Tibial artery (tissue), 4 donors: Measurements from ENCODE around the gene GLRX3.

Experiments
- DNase-seq, 2 donors: peaks; one replicate each; pipeline ENCODE4 v3.0.0-alpha.2; 2019
- H3K27ac ChIP-seq, 2 donors: fragments of 200-600 bp; sonication (generic) in 1 of 2; 1 replicate in 1 of 2; 2 replicates in 1 of 2; pipeline ENCODE4 v1.5.1; 2018 to 2019; ENCODE audit warnings: mild to moderate bottlenecking in 1 of 2
- H3K27me3 ChIP-seq, 2 donors: fragments of 200-600 bp; sonication (generic) in 1 of 2; one replicate each; pipeline versions ENCODE4 v1.5.1 to v1.6.0; 2016 to 2019
- H3K36me3 ChIP-seq, 3 donors: fragments of 200-600 bp; sonication (generic) in 2 of 3; one replicate each; pipeline ENCODE4 v1.5.1; 2016 to 2019; ENCODE audit warnings: mild to moderate bottlenecking in 2 of 3
- H3K4me1 ChIP-seq, 4 donors: fragments of 200-600 bp; sonication (generic) in 2 of 4; 1 replicate in 3 of 4; 2 replicates in 1 of 4; pipeline ENCODE4 v1.5.1; 2016 to 2019
- H3K4me3 ChIP-seq, 2 donors: fragments of 200-600 bp; sonication (generic) in 1 of 2; 1 replicate in 1 of 2; 2 replicates in 1 of 2; pipeline ENCODE4 v1.5.1; 2018 to 2019; ENCODE audit warnings: mild to moderate bottlenecking in 2 of 2
- H3K9me3 ChIP-seq, 3 donors: fragments of 200-600 bp; sonication (generic) in 1 of 3; one replicate each; pipeline ENCODE4 v1.5.1; 2016 to 2019
- intact Hi-C: fragments of 100-400 bp; cut with DNase I; formaldehyde crosslinking; loops from one replicate; pipeline ENCODE4 v1.15.0; 2023; ENCODE audit warnings: low total_unique reads
- TF ChIP-seq, protein P1 (sequence below), 2 experiments: fragments of 200-600 bp in 1 of 2; fragments of 450-650 bp in 1 of 2; IDR thresholded peaks; one replicate each; pipeline ENCODE4 v1.5.1; 2017 to 2019; ENCODE audit warnings: antibody characterized with exemption in 2 of 2, mild to moderate bottlenecking in 1 of 2, moderate library complexity in 1 of 2

Gene GLRX3

DNA sequence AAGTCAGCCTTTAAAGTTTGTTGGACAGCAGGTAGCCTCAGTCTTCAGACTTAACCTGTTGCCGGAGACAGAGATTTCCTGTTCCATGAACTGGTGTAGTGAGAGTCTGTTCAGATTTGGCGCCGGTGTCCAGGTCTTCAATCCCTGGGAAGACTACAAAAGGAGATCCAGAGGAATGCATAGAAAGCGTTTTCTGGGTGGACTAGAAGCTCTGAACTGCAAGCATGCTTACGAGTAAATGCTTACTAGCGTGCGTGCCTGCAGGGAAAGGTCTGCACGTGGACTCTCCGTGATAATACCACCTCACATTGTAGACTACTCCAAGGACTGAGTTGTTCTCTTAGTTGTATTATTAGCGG lies 878 bp downstream of the GLRX3 start:
- intact Hi-C loops, result loop anchor here (2.0 to 10.0 kb wide), 2 partner anchors 26 to 162 kb away; partner anchors contain the start of gene C10orf143
- H3K4me3 ChIP-seq, result peak overlapping the region; percentile 88 to 92
- DNase-seq, result no peak
- TF ChIP-seq, protein P1, sequence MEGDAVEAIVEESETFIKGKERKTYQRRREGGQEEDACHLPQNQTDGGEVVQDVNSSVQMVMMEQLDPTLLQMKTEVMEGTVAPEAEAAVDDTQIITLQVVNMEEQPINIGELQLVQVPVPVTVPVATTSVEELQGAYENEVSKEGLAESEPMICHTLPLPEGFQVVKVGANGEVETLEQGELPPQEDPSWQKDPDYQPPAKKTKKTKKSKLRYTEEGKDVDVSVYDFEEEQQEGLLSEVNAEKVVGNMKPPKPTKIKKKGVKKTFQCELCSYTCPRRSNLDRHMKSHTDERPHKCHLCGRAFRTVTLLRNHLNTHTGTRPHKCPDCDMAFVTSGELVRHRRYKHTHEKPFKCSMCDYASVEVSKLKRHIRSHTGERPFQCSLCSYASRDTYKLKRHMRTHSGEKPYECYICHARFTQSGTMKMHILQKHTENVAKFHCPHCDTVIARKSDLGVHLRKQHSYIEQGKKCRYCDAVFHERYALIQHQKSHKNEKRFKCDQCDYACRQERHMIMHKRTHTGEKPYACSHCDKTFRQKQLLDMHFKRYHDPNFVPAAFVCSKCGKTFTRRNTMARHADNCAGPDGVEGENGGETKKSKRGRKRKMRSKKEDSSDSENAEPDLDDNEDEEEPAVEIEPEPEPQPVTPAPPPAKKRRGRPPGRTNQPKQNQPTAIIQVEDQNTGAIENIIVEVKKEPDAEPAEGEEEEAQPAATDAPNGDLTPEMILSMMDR (IDR thresholded peaks at IDR 0.05), result no peak
- H3K36me3 ChIP-seq, result no peaks in the 10 kb centered on the region
- peaks cover 0 to 52% (median 30%) of the 10 kb centered on the region in 4 donors for H3K4me1 ChIP-seq
- H3K27me3 ChIP-seq, result no peaks in the 10 kb centered on the region
- peak overlapping the region; percentile 76 to 84 for H3K27ac ChIP-seq
- no peaks in the 10 kb centered on the region for H3K9me3 ChIP-seq

DNA sequence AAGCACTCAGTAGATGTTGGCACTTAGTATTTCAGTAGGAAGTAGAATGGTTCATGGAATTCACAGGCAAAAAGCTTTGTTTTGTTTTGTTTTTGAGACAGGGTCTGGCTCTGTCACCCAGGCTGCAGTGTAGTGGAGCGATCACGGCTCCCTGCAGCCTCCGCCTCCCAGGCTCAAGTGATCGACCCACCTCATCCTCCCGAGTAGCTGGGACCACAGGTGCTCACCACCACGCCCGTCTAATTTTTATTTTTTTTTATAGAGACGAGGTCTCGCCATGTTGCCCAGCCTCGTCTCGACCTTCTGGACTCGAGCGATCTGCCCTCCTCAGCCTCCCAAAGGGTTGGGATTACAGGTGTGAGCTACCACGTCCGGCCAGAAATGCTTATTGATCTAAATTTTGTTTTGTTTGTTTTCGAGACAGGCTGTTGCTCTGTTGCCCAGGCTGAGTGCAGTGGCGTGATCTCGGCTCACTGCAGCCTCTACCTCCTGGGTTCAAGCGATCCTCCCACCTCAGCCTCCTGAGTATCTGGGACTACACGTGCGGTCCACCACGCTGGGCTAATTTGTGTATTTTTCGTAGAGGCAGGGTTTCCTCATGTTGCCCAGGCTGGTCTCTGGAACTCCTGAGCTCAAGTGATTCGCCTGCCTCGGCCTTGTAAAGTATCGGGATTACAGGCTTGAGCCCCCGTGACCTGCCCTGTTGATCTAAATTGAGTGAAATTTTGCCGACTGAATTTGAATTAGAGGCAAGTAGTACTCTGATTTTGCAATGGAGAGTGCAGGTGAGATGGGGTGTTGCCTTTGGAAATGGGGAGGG lies 1.7 kb downstream of the GLRX3 start:
- no peak overlapping the region for H3K27ac ChIP-seq

DNA sequence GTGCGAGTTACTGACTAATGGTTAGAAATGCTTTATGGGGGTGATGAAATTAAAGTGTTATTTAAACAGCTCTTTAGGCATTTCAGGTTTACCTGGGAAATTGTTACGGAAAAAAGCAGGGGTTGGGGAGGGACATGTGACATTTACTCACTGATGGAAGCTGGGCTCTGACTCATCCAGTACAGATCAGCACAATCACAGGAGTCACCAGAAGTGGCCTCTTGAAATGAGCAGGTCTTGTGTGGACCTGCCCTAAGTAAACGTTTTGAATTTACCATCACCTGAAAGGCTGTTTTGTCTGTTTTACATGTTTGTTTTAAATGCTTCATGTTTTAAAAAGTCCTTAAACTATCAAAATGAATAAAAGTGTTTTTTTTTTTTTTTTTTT lies 2.3 kb downstream of the GLRX3 start:
- no peaks in the 10 kb centered on the region for H3K9me3 ChIP-seq
- H3K36me3 ChIP-seq, result no peaks in the 10 kb centered on the region
- H3K4me3 ChIP-seq, result no peak overlapping the region
- H3K27ac ChIP-seq, result no peak overlapping the region
- no peaks in the 10 kb centered on the region for H3K27me3 ChIP-seq
- TF ChIP-seq, protein P1 (IDR thresholded peaks at IDR 0.05), result no peak
- DNase-seq, result no peak
- peaks cover 0 to 64% (median 32%) of the 10 kb centered on the region in 4 donors for H3K4me1 ChIP-seq
- intact Hi-C loops, result loop anchor here (10.0 kb wide), 1 partner anchor 164 kb away; no protein-coding TSS in a partner anchor

More for the DNA sequence above, 1.7 kb downstream of the GLRX3 start:
- TF ChIP-seq, protein P1 (IDR thresholded peaks at IDR 0.05), result no peak
- intact Hi-C loops, result loop anchor here (2.0 to 10.0 kb wide), 2 partner anchors 27 to 163 kb away; partner anchors contain the start of gene C10orf143
- H3K36me3 ChIP-seq, result no peaks in the 10 kb centered on the region
- no peaks in the 10 kb centered on the region for H3K27me3 ChIP-seq
- no peak for DNase-seq
- peak overlapping the region; percentile 88 to 92 for H3K4me3 ChIP-seq
- H3K9me3 ChIP-seq, result no peaks in the 10 kb centered on the region
- H3K4me1 ChIP-seq, result peaks cover 0 to 58% (median 31%) of the 10 kb centered on the region in 4 donors

DNA sequence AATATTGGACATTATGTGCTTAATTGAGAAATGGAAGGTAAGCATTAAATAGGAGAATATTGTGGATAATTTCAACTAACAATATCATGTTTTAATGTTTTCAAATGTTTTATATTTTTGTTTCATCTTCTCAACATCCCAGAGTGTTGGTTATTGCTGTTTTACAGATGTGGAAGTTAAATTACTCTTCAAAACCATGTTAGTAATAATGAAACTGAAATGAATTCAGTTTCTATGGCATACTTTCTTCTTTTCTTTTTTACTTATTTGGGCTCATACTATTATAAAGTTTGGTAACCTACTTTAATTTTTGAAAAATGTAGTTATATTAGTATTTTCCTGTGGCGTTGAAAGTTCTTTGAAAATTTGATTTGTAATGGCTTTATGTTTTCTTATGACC lies 4.2 kb downstream of the GLRX3 start:
- intact Hi-C loops, result no loop called here
- no peaks in the 10 kb centered on the region for H3K27me3 ChIP-seq
- no peak overlapping the region for H3K4me3 ChIP-seq
- no peak for DNase-seq
- TF ChIP-seq, protein P1 (IDR thresholded peaks at IDR 0.05), result no peak
- H3K36me3 ChIP-seq, result peaks cover 1 to 3% (median 2%) of the 10 kb centered on the region in 3 donors
- no peaks in the 10 kb centered on the region for H3K9me3 ChIP-seq
- no peak overlapping the region for H3K27ac ChIP-seq
- peaks cover 0 to 71% (median 33%) of the 10 kb centered on the region in 4 donors for H3K4me1 ChIP-seq

DNA sequence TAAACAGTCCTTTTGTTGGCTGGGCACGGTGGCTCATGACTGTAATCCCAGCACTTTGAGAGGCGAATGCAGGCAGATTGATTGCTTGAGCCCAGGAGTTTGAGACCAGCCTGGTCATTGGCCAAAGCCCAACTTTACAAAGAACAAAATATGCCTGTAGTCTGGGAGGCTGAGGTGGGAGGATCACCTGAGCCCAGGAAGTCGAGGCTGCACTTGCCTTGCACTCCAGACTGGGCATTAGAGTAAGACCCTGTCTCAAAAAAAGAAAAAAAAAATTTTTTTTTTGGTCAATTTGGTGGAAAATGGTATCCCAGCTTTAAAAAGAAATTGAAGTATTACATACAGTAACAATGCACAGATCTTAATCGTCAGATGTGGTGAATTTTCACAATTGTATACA lies 4.8 kb downstream of the GLRX3 start:
- TF ChIP-seq, protein P1 (IDR thresholded peaks at IDR 0.05), result no peak
- Histone ChIP-seq H3K36me3 (peaks cover 8 to 9% (median 8%) of the 10 kb centered on the region in 3 donors), H3K9me3 (no peaks in the 10 kb centered on the region), H3K27ac (no peak overlapping the region), H3K4me3 (no peak overlapping the region), H3K27me3 (no peaks in the 10 kb centered on the region), H3K4me1 (peaks cover 0 to 65% (median 28%) of the 10 kb centered on the region in 4 donors)
- intact Hi-C loops, result no loop called here
- no peak for DNase-seq
